BLaER1 (cell line): ENCODE data around the gene PHACTR3.

Experiments
- H3K27ac ChIP-seq: shearing (Covaris generic); formaldehyde crosslinking; 2 replicates; pipeline ENCODE4 v1.8.1; 2022
- H3K27me3 ChIP-seq: shearing (Covaris generic); formaldehyde crosslinking; 2 replicates; pipeline ENCODE4 v1.8.1; 2022
- H3K36me3 ChIP-seq: shearing (Covaris generic); formaldehyde crosslinking; 2 replicates; pipeline ENCODE4 v1.8.1; 2022
- H3K4me1 ChIP-seq: shearing (Covaris generic); formaldehyde crosslinking; 2 replicates; pipeline ENCODE4 v1.8.1; 2022
- H3K4me2 ChIP-seq: shearing (Covaris generic); formaldehyde crosslinking; 2 replicates; pipeline ENCODE4 v1.8.1; 2022
- H3K4me3 ChIP-seq: shearing (Covaris generic); formaldehyde crosslinking; 2 replicates; pipeline ENCODE4 v1.8.1; 2022
- H3K9ac ChIP-seq: shearing (Covaris generic); formaldehyde crosslinking; 2 replicates; pipeline ENCODE4 v1.8.1; 2022
- H3K9me3 ChIP-seq: shearing (Covaris generic); formaldehyde crosslinking; 2 replicates; pipeline ENCODE4 v1.8.1; 2022
- H4K20me1 ChIP-seq: shearing (Covaris generic); formaldehyde crosslinking; 2 replicates; pipeline ENCODE4 v1.8.1; 2022
- Cebpa-rat ChIP-seq: shearing (Covaris generic); IDR thresholded peaks from 2 replicates; pipeline ENCODE4 v1.8.1; 2022

PHACTR3 gene

GRCh38 chr20:59830665-59831023 is 226.3 kb downstream of the PHACTR3 start:
- no peak for TF ChIP-seq Cebpa-rat
- Histone ChIP-seq H3K4me1 (peaks cover 88% of the 10 kb centered on the region), H3K27ac (peak overlapping the region; percentile 11; the same call in 1 of the 2 replicates), H3K36me3 (peaks cover 99% of the 10 kb centered on the region), H4K20me1 (peaks cover 100% of the 10 kb centered on the region), H3K9me3 (no peaks in the 10 kb centered on the region), H3K4me3 (no peak overlapping the region), H3K9ac (no peak overlapping the region), H3K27me3 (no peaks in the 10 kb centered on the region), H3K4me2 (peak overlapping the region; percentile 29)

- TF ChIP-seq Cebpa-rat = no peak
- peaks cover 100% of the 10 kb centered on the region for H4K20me1 ChIP-seq
- peaks cover 94% of the 10 kb centered on the region for H3K4me1 ChIP-seq
- peak overlapping the region; percentile 73 for H3K4me2 ChIP-seq
- H3K27me3 ChIP-seq = no peaks in the 10 kb centered on the region
- H3K27ac ChIP-seq = peak overlapping the region; percentile 11; the same call in 1 of the 2 replicates
- H3K9me3 ChIP-seq = no peaks in the 10 kb centered on the region
- no peak overlapping the region for H3K4me3 ChIP-seq
- H3K9ac ChIP-seq = no peak overlapping the region
- peaks cover 99% of the 10 kb centered on the region for H3K36me3 ChIP-seq
Measured at GRCh38 chr20:59831024-59831915, 226.9 kb downstream of the PHACTR3 start.

- H3K4me2 ChIP-seq = peak overlapping the region; percentile 73; the same call in 1 of the 2 replicates
- H3K4me3 ChIP-seq = no peak overlapping the region
- H3K9ac ChIP-seq = no peak overlapping the region
- peaks cover 100% of the 10 kb centered on the region for H4K20me1 ChIP-seq
- H3K36me3 ChIP-seq = peaks cover 99% of the 10 kb centered on the region
- no peak overlapping the region for H3K27ac ChIP-seq
- no peaks in the 10 kb centered on the region for H3K9me3 ChIP-seq
- TF ChIP-seq Cebpa-rat = no peak
- no peaks in the 10 kb centered on the region for H3K27me3 ChIP-seq
- H3K4me1 ChIP-seq = peaks cover 100% of the 10 kb centered on the region
Measured at GRCh38 chr20:59831916-59832270, 227.6 kb downstream of the PHACTR3 start.

GRCh38 chr20:59832406-59833363 is 228.3 kb downstream of the PHACTR3 start:
- no peaks in the 10 kb centered on the region for H3K9me3 ChIP-seq

GRCh38 chr20:59835057-59835447 is 230.7 kb downstream of the PHACTR3 start:
- peaks cover 99% of the 10 kb centered on the region for H3K36me3 ChIP-seq
- no peak for TF ChIP-seq Cebpa-rat
- H4K20me1 ChIP-seq = peaks cover 100% of the 10 kb centered on the region
- H3K4me1 ChIP-seq = peaks cover 81% of the 10 kb centered on the region
- peak overlapping the region; percentile 73 for H3K4me2 ChIP-seq
- no peaks in the 10 kb centered on the region for H3K9me3 ChIP-seq
- no peak overlapping the region for H3K27ac ChIP-seq
- H3K9ac ChIP-seq = no peak overlapping the region
- no peak overlapping the region for H3K4me3 ChIP-seq
- no peaks in the 10 kb centered on the region for H3K27me3 ChIP-seq

More at GRCh38 chr20:59832406-59833363, 228.3 kb downstream of the PHACTR3 start:
- Histone ChIP-seq H3K36me3 (peaks cover 99% of the 10 kb centered on the region), H3K4me1 (peaks cover 100% of the 10 kb centered on the region), H3K27me3 (no peaks in the 10 kb centered on the region), H4K20me1 (peaks cover 100% of the 10 kb centered on the region), H3K27ac (no peak overlapping the region), H3K4me2 (peak overlapping the region; percentile 73; the same call in 1 of the 2 replicates), H3K4me3 (no peak overlapping the region), H3K9ac (no peak overlapping the region)
- TF ChIP-seq Cebpa-rat = no peak

GRCh38 chr20:59835448-59836395 is 231.4 kb downstream of the PHACTR3 start:
- no peaks in the 10 kb centered on the region for H3K9me3 ChIP-seq
- TF ChIP-seq Cebpa-rat = no peak
- H3K27ac ChIP-seq = peak overlapping the region; percentile 35; the same call in 1 of the 2 replicates
- peak overlapping the region; percentile 73 for H3K4me2 ChIP-seq
- H3K9ac ChIP-seq = peak overlapping the region; percentile 43; the same call in 1 of the 2 replicates
- no peak overlapping the region for H3K4me3 ChIP-seq
- H3K36me3 ChIP-seq = peaks cover 99% of the 10 kb centered on the region
- H3K27me3 ChIP-seq = no peaks in the 10 kb centered on the region
- peaks cover 100% of the 10 kb centered on the region for H4K20me1 ChIP-seq
- peaks cover 74% of the 10 kb centered on the region for H3K4me1 ChIP-seq

GRCh38 chr20:59836767-59837166 is 232.4 kb downstream of the PHACTR3 start:
- Histone ChIP-seq H3K27ac (peak overlapping the region; percentile 35; the same call in 1 of the 2 replicates), H3K9me3 (no peaks in the 10 kb centered on the region), H3K27me3 (no peaks in the 10 kb centered on the region), H3K4me3 (no peak overlapping the region), H3K4me2 (peak overlapping the region; percentile 73), H3K9ac (peak overlapping the region; percentile 43; the same call in 1 of the 2 replicates), H4K20me1 (peaks cover 100% of the 10 kb centered on the region), H3K4me1 (peaks cover 64% of the 10 kb centered on the region), H3K36me3 (peaks cover 99% of the 10 kb centered on the region)
- no peak for TF ChIP-seq Cebpa-rat

- no peak for TF ChIP-seq Cebpa-rat
- no peak overlapping the region for H3K9ac ChIP-seq
- no peaks in the 10 kb centered on the region for H3K9me3 ChIP-seq
- H3K4me2 ChIP-seq = peak overlapping the region; percentile 17; the same call in 1 of the 2 replicates
- H3K36me3 ChIP-seq = peaks cover 99% of the 10 kb centered on the region
- H3K4me3 ChIP-seq = no peak overlapping the region
- no peaks in the 10 kb centered on the region for H3K27me3 ChIP-seq
- H4K20me1 ChIP-seq = peaks cover 100% of the 10 kb centered on the region
- H3K27ac ChIP-seq = no peak overlapping the region
- H3K4me1 ChIP-seq = peaks cover 53% of the 10 kb centered on the region
Measured at GRCh38 chr20:59837623-59838394, 233.5 kb downstream of the PHACTR3 start.
